Activated T-cell treated with anti-CD3 and anti-CD28 coated beads for 1 hour (primary cell): ENCODE measurements around the gene MYT1.

Source experiments
- DNase-seq: peaks from one replicate; pipeline ENCODE4 v3.0.0-alpha.2; 2020; ENCODE audit warnings: low read depth

Gene MYT1

GRCh38 chr20:64155258-64156135 is 8.8 kb upstream of the MYT1 start:
- no peak for DNase-seq

- DNase-seq = no peak
These were observed 7.9 kb upstream of the MYT1 start for GRCh38 chr20:64156136-64156885.

GRCh38 chr20:64156886-64157875 is 7.1 kb upstream of the MYT1 start:
- no peak for DNase-seq

GRCh38 chr20:64157878-64158277 is 6.4 kb upstream of the MYT1 start:
- DNase-seq = no peak

- DNase-seq = no peak
These were observed 5.6 kb upstream of the MYT1 start for GRCh38 chr20:64158346-64159285.

- no peak for DNase-seq
These were observed 5.0 kb upstream of the MYT1 start for GRCh38 chr20:64159286-64159680.

GRCh38 chr20:64159711-64160110 is 4.5 kb upstream of the MYT1 start:
- DNase-seq = no peak

- DNase-seq = no peak
These were observed 4.1 kb upstream of the MYT1 start for GRCh38 chr20:64160118-64160517.

GRCh38 chr20:64160526-64161355 is 3.5 kb upstream of the MYT1 start:
- DNase-seq = no peak

- DNase-seq = peak; percentile 6
These were observed 2.7 kb upstream of the MYT1 start for GRCh38 chr20:64161356-64162238.

- DNase-seq = no peak
These were observed 1.9 kb upstream of the MYT1 start for GRCh38 chr20:64162239-64162910.

- DNase-seq = no peak
These were observed 503 bp upstream of the MYT1 start for GRCh38 chr20:64163776-64164122.

- DNase-seq = no peak
These were observed 1.8 kb downstream of the MYT1 start for GRCh38 chr20:64165866-64166600.

GRCh38 chr20:64166721-64167615 is 2.7 kb downstream of the MYT1 start:
- no peak for DNase-seq

GRCh38 chr20:64167676-64168075 is 3.4 kb downstream of the MYT1 start:
- DNase-seq = no peak

GRCh38 chr20:64168381-64169090 is 4.3 kb downstream of the MYT1 start:
- no peak for DNase-seq
